Measurements from ENCODE around the gene CLCN3. TPM values are rescaled to one million over a fixed set of nuclear protein-coding genes. Genes with fewer than 3 reads are reported as not detected.

The CLCN3 gene
- total and polyA plus RNA-seq, 2 experiments from 2014 or later, result 10.9 to 22.9 TPM

DNA sequence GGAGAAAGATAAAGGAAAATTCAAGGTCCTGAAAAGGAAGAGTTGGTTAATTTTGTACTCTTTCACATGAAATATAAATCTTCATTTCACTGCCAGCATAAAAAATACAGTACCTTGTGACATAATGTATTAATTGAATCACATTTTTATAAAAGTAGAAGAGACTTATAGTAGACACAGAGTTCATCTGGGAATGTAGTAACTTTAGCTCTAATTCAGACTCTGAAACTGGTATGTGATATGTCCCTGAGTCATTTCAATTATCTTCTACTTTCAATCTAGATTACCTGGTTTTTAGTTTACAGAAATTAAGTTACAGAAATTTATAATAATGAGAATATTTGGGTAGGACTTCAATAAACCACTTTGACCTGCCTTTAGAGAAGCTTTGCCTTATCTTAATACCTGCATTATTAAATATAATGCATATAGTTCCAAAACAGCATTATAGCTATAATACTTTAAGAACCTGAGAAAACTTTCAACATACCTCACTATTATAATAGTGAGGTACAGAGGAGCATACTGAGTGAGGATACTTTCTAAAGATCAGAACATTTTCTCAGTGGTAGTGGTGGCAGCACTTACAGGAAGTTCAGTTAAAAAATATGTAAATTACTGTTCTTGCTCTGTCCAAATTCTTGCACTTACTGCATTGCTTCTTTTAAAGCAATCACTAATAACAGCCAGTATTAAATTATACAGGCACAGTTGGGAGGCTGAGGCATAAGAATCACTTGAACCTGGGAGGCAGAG, 19.2 kb upstream of the CLCN3 start:
- H3K4me2 ChIP-seq, result no peak overlapping the region
- H3F3A ChIP-seq (replicated peaks; ENCODE audit: low read depth), result no peaks in the 10 kb centered on the region
- no peak overlapping the region for H3K4me3 Mint-ChIP-seq
- H3K36me3 Mint-ChIP-seq (ENCODE audit: low read depth), result peaks cover 3% of the 10 kb centered on the region; the same call in 2 of the 3 replicates
- H3K9me3 Mint-ChIP-seq, result no peaks in the 10 kb centered on the region
- no peaks in the 10 kb centered on the region for H3K27me3 ChIP-seq (ENCODE audit: insufficient read depth)
- no peak for ATAC-seq
- H3K27ac ChIP-seq (ENCODE audit: low read depth), result no peak overlapping the region
- H2AFZ ChIP-seq, result no peak overlapping the region
- no peak for DNase-seq (ENCODE audit: low spot score)
- H3K9me2 ChIP-seq (ENCODE audit: insufficient read depth), result no peaks in the 10 kb centered on the region
- no peaks in the 10 kb centered on the region for H4K20me1 ChIP-seq (replicated peaks; ENCODE audit: insufficient read depth)
- H3K36me3 ChIP-seq (ENCODE audit: insufficient read depth), result no peaks in the 10 kb centered on the region; the same call in 1 of the 2 replicates
- no peaks in the 10 kb centered on the region for H3K4me1 ChIP-seq (ENCODE audit: insufficient read depth)
- no peaks in the 10 kb centered on the region for H3K27me3 Mint-ChIP-seq (ENCODE audit: insufficient read depth, low read depth, poor library complexity)
- peaks cover under 1% of the 10 kb centered on the region; the same call in 1 of the 2 replicates for H3K79me2 ChIP-seq (replicated peaks; ENCODE audit: insufficient read depth)
- TF ChIP-seq, protein P1, sequence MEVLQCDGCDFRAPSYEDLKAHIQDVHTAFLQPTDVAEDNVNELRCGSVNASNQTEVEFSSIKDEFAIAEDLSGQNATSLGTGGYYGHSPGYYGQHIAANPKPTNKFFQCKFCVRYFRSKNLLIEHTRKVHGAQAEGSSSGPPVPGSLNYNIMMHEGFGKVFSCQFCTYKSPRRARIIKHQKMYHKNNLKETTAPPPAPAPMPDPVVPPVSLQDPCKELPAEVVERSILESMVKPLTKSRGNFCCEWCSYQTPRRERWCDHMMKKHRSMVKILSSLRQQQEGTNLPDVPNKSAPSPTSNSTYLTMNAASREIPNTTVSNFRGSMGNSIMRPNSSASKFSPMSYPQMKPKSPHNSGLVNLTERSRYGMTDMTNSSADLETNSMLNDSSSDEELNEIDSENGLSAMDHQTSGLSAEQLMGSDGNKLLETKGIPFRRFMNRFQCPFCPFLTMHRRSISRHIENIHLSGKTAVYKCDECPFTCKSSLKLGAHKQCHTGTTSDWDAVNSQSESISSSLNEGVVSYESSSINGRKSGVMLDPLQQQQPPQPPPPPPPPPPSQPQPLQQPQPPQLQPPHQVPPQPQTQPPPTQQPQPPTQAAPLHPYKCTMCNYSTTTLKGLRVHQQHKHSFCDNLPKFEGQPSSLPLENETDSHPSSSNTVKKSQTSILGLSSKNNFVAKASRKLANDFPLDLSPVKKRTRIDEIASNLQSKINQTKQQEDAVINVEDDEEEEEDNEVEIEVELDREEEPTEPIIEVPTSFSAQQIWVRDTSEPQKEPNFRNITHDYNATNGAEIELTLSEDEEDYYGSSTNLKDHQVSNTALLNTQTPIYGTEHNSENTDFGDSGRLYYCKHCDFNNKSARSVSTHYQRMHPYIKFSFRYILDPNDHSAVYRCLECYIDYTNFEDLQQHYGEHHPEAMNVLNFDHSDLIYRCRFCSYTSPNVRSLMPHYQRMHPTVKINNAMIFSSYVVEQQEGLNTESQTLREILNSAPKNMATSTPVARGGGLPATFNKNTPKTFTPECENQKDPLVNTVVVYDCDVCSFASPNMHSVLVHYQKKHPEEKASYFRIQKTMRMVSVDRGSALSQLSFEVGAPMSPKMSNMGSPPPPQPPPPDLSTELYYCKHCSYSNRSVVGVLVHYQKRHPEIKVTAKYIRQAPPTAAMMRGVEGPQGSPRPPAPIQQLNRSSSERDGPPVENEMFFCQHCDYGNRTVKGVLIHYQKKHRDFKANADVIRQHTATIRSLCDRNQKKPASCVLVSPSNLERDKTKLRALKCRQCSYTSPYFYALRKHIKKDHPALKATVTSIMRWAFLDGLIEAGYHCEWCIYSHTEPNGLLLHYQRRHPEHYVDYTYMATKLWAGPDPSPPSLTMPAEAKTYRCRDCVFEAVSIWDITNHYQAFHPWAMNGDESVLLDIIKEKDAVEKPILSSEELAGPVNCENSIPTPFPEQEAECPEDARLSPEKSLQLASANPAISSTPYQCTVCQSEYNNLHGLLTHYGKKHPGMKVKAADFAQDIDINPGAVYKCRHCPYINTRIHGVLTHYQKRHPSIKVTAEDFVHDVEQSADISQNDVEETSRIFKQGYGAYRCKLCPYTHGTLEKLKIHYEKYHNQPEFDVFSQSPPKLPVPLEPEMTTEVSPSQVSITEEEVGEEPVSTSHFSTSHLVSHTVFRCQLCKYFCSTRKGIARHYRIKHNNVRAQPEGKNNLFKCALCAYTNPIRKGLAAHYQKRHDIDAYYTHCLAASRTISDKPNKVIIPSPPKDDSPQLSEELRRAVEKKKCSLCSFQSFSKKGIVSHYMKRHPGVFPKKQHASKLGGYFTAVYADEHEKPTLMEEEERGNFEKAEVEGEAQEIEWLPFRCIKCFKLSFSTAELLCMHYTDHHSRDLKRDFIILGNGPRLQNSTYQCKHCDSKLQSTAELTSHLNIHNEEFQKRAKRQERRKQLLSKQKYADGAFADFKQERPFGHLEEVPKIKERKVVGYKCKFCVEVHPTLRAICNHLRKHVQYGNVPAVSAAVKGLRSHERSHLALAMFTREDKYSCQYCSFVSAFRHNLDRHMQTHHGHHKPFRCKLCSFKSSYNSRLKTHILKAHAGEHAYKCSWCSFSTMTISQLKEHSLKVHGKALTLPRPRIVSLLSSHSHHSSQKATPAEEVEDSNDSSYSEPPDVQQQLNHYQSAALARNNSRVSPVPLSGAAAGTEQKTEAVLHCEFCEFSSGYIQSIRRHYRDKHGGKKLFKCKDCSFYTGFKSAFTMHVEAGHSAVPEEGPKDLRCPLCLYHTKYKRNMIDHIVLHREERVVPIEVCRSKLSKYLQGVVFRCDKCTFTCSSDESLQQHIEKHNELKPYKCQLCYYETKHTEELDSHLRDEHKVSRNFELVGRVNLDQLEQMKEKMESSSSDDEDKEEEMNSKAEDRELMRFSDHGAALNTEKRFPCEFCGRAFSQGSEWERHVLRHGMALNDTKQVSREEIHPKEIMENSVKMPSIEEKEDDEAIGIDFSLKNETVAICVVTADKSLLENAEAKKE (CRISPR knock-in tag; IDR thresholded peaks at IDR 0.05), result no peak
- TF ChIP-seq STAT1 (IDR thresholded peaks at IDR 0.05; ENCODE audit: unreplicated experiment) (no peak), EZH2 (IDR thresholded peaks at IDR 0.05; ENCODE audit: low read depth, unreplicated experiment) (no peak), POLR2AphosphoS5 (IDR thresholded peaks at IDR 0.05; ENCODE audit: low read depth) (no peak)
- TF ChIP-seq, protein P2, sequence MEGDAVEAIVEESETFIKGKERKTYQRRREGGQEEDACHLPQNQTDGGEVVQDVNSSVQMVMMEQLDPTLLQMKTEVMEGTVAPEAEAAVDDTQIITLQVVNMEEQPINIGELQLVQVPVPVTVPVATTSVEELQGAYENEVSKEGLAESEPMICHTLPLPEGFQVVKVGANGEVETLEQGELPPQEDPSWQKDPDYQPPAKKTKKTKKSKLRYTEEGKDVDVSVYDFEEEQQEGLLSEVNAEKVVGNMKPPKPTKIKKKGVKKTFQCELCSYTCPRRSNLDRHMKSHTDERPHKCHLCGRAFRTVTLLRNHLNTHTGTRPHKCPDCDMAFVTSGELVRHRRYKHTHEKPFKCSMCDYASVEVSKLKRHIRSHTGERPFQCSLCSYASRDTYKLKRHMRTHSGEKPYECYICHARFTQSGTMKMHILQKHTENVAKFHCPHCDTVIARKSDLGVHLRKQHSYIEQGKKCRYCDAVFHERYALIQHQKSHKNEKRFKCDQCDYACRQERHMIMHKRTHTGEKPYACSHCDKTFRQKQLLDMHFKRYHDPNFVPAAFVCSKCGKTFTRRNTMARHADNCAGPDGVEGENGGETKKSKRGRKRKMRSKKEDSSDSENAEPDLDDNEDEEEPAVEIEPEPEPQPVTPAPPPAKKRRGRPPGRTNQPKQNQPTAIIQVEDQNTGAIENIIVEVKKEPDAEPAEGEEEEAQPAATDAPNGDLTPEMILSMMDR (conservative IDR thresholded peaks at IDR 0.05; ENCODE audit: low read depth in 2 of 2), result no peak
- no peak overlapping the region for H3K27ac Mint-ChIP-seq
- H3K4me3 ChIP-seq, result no peak overlapping the region
- no peaks in the 10 kb centered on the region for H3K4me1 Mint-ChIP-seq

All from GM23338 (cell line).